ENCODE data around the gene ALDH3B1. TPM values are rescaled to one million over a fixed set of nuclear protein-coding genes. Genes with fewer than 3 reads are reported as not detected.
A peak's percentile ranks its signal among the peaks of the same experiment; 100 is the strongest.

Gene ALDH3B1
- total RNA-seq, 1 experiment from 2014 or later, result 0.35 TPM

- Histone ChIP-seq H3K27me3 (ENCODE audit: control insufficient read depth, insufficient read depth, low read length) (peaks cover 4% of the 10 kb centered on the region; the same call in 1 of the 2 replicates), H3K4me3 (ENCODE audit: insufficient read depth, low read depth, low read length) (peak overlapping the region; percentile 69; the same call in 1 of the 2 replicates), H3K36me3 (replicated peaks; ENCODE audit: control insufficient read depth, insufficient read depth, low read length) (no peaks in the 10 kb centered on the region)
- DNase-seq, result no peak
Measured at GRCh38 chr11:68004551-68005335, 5.4 kb upstream of the ALDH3B1 start.

- Histone ChIP-seq H3K4me3 (ENCODE audit: insufficient read depth, low read depth, low read length) (no peak overlapping the region), H3K36me3 (replicated peaks; ENCODE audit: control insufficient read depth, insufficient read depth, low read length) (no peaks in the 10 kb centered on the region), H3K27me3 (ENCODE audit: control insufficient read depth, insufficient read depth, low read length) (peaks cover 4% of the 10 kb centered on the region; the same call in 1 of the 2 replicates)
- DNase-seq, result no peak
Measured at GRCh38 chr11:68006606-68007166, 3.4 kb upstream of the ALDH3B1 start.

- Histone ChIP-seq H3K27me3 (ENCODE audit: control insufficient read depth, insufficient read depth, low read length) (peaks cover 4% of the 10 kb centered on the region; the same call in 1 of the 2 replicates), H3K36me3 (replicated peaks; ENCODE audit: control insufficient read depth, insufficient read depth, low read length) (no peaks in the 10 kb centered on the region), H3K4me3 (ENCODE audit: insufficient read depth, low read depth, low read length) (no peak overlapping the region)
- DNase-seq, result no peak
Measured at GRCh38 chr11:68007498-68008380, 2.4 kb upstream of the ALDH3B1 start.

DNA sequence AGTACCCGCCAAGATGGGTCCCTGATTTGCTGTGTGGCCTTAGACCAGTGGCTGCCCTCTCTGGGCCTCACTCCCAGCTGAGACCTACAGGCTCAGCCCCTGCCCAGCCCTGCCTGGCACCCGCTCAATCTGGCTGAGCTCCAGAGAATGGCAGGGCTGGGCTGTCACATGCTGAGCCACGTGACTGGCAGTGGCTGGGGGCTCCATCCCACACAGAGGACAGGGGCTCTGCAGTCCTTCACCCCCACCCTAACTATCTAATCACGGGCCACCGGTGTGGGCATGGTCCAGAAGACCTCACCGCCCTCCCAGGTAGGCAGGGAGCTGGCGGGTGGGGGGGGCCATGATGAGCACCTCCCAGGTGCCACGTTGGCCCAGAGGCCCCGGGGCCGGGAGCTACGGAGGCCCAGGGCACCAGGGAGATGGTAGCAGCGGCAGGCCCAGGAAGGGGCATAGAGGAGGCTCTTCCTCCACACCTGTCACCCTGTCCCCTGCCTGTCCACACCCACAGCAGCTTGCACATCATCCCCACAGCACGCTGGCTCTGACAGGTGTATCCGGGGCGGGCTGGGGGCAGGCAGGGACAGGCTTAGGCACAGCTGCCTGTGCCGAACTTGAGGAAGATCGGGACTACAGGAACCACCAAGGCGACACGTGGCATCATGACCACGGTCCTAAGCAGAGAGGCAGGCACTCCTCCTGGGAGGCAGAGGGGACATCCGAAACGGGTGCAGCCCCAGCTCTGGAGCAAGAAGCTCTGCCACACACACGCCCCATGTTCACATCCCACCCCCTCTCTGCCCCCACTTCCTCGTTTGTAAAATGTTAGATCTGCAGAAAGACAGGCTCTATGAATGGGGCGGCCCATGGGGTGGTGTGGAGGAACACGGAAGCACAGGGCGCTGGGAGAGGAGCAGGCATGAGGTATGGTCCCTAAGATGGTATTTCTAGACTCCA lies 1.5 kb upstream of the ALDH3B1 start:
- Histone ChIP-seq H3K27me3 (ENCODE audit: control insufficient read depth, insufficient read depth, low read length) (no peaks in the 10 kb centered on the region; the same call in 1 of the 2 replicates), H3K4me3 (ENCODE audit: insufficient read depth, low read depth, low read length) (no peak overlapping the region), H3K36me3 (replicated peaks; ENCODE audit: control insufficient read depth, insufficient read depth, low read length) (no peaks in the 10 kb centered on the region)
- no peak for DNase-seq

DNA sequence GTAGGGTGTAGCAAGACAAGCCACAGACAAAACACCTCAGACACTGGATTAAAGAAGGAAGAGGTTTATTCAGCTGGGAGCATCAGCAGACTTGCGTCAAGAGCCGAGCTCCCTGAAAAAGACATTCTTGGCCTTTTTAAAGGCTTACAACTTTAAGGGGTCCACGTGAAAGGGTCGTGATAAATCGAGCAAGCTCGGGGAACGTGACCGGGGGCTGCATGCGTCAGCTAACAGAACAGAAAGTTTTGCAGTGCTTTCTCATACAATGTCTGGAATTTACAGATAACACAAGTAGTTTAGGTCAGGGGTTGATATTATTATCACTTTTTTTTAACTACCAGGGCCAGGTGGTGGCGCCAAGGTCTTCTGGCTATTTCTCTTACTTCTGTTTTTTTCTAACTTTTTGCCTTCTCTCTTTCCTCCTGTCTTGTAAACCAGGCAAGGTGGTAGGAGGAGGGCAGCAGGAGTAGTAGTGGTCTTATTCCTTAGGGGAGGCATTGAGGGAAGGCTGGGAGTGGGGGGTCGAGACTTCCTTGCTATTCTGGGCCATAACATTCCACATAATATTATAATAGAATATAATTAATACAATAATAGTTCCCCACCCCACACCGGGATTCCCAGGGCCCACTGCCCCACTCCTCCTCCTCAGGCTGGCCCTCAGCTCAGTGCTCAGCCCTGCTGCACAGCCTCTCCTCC lies 587 bp upstream of the ALDH3B1 start:
- no peak overlapping the region for H3K4me3 ChIP-seq (ENCODE audit: insufficient read depth, low read depth, low read length)
- no peaks in the 10 kb centered on the region for H3K36me3 ChIP-seq (replicated peaks; ENCODE audit: control insufficient read depth, insufficient read depth, low read length)
- no peaks in the 10 kb centered on the region; the same call in 1 of the 2 replicates for H3K27me3 ChIP-seq (ENCODE audit: control insufficient read depth, insufficient read depth, low read length)
- DNase-seq, result no peak

DNA sequence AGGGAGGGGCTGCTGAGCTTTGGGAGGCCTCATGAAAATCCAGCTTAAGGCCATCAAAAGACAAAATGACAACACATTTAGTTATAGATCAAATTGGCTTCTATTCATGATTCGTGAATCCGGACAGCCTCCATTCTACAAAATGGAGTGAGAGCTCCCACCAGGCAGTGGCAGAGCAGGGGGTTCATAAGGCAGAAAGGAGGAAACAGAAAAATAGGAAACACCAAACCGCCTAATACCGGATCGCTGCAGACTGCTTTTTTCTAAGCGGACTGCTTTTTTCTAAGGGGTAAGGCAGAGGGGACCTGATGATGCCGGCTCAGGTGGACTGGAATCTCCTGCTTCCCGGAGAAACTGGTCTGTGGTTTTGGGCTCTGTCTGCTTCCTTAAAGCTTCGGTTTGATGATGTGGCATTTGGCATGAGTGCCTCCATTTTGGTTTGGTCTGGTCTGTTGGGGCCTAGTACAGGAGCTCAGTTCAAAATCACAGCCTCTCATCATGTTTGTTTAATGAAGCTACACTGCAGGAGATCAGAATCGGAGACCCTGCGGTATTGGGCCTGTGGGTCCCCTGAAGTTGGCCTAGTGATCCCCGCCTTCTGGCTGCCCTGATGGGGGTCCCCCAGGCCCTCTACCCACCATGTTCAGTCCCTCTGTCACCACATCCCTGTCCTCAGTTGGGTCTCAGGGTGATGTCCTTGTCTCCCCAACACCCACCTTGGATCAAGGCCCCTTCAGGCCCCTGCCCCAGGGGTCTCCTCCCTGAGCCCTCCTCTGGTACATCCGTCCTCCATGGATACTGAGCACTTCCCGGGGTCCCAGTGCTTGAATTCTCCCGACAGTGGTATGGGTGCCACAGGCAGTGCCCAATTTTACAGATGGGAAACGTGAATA lies 1.2 kb downstream of the ALDH3B1 start:
- DNase-seq, result no peak
- H3K27me3 ChIP-seq (ENCODE audit: control insufficient read depth, insufficient read depth, low read length), result no peaks in the 10 kb centered on the region
- no peaks in the 10 kb centered on the region for H3K36me3 ChIP-seq (replicated peaks; ENCODE audit: control insufficient read depth, insufficient read depth, low read length)
- H3K4me3 ChIP-seq (ENCODE audit: insufficient read depth, low read depth, low read length), result no peak overlapping the region

GRCh38 chr11:68012044-68012842 lies 2.1 kb downstream of the ALDH3B1 start:
- no peak for DNase-seq
- H3K27me3 ChIP-seq (ENCODE audit: control insufficient read depth, insufficient read depth, low read length), result no peaks in the 10 kb centered on the region
- no peak overlapping the region for H3K4me3 ChIP-seq (ENCODE audit: insufficient read depth, low read depth, low read length)
- H3K36me3 ChIP-seq (replicated peaks; ENCODE audit: control insufficient read depth, insufficient read depth, low read length), result no peaks in the 10 kb centered on the region

- no peak for DNase-seq
- Histone ChIP-seq H3K36me3 (replicated peaks; ENCODE audit: control insufficient read depth, insufficient read depth, low read length) (no peaks in the 10 kb centered on the region), H3K27me3 (ENCODE audit: control insufficient read depth, insufficient read depth, low read length) (no peaks in the 10 kb centered on the region), H3K4me3 (ENCODE audit: insufficient read depth, low read depth, low read length) (no peak overlapping the region)
Measured at GRCh38 chr11:68012843-68013610, 2.9 kb downstream of the ALDH3B1 start.

DNA sequence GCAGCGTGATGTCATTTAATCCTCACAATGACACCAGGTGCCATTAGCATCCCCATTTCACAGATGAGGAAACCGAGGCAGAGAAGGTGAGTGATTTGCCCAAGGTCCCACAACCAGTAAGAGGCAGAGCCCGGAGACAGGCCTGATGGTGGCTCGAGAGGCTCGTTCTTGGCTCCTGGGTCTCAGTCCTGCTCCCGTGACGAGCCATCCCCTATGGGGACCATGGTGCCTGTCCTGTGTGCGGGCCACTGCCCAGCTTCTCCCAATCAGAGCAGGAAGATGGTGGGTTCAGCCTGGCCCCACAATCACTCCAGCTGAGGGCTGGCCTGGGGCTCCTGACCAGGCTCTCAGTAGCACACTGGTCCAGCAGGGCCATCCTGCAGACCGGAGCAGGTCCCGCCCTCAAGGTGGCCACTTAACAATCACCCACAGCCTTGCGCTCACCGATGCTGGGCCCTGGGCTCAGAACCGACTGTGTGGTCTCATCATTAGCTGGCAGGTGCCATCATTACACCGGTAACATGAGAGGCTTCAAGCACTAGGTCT lies 3.6 kb downstream of the ALDH3B1 start:
- no peaks in the 10 kb centered on the region for H3K27me3 ChIP-seq (ENCODE audit: control insufficient read depth, insufficient read depth, low read length)
- no peak overlapping the region for H3K4me3 ChIP-seq (ENCODE audit: insufficient read depth, low read depth, low read length)
- H3K36me3 ChIP-seq (replicated peaks; ENCODE audit: control insufficient read depth, insufficient read depth, low read length), result no peaks in the 10 kb centered on the region
- DNase-seq, result no peak

DNA sequence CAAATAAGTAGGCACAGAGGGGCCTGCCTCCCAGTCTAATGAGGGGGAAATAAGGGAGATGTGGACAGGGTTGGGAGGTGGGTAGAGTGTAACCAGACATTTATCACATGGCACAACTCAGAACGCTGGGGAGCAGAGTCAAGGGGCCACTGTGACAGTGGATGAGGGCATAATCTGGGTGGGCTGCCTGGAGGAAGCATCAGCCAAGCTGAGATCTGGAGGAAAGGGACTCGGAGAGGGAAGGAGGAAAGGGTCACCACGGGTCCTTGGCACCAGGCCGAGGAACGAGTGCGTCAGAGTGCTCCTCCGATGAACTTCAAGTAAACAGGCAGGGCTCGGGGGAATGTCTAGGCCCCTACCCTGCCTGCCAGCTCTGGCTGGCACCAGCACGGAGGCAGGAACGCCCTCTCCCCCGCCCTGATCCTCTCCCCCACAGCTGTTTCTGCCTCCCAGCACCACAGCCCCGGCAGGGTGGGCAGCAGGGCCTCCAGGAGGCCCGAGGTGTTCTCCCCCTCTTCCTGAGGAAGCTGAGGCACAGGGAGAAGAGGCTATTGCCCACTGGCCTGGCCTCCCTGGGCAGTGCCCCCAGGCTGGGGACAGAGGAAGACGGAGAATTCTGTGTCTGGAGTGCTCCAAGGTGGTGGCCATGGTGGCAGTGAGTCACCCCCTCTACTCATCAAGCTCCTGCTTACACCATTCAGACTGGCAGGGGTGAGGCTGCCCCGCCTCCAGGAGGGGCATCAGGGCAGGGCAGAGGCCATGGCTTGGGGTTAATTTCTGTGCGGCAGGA lies 4.2 kb downstream of the ALDH3B1 start:
- Histone ChIP-seq H3K27me3 (ENCODE audit: control insufficient read depth, insufficient read depth, low read length) (no peaks in the 10 kb centered on the region), H3K36me3 (replicated peaks; ENCODE audit: control insufficient read depth, insufficient read depth, low read length) (no peaks in the 10 kb centered on the region), H3K4me3 (ENCODE audit: insufficient read depth, low read depth, low read length) (no peak overlapping the region)
- DNase-seq, result no peak

DNA sequence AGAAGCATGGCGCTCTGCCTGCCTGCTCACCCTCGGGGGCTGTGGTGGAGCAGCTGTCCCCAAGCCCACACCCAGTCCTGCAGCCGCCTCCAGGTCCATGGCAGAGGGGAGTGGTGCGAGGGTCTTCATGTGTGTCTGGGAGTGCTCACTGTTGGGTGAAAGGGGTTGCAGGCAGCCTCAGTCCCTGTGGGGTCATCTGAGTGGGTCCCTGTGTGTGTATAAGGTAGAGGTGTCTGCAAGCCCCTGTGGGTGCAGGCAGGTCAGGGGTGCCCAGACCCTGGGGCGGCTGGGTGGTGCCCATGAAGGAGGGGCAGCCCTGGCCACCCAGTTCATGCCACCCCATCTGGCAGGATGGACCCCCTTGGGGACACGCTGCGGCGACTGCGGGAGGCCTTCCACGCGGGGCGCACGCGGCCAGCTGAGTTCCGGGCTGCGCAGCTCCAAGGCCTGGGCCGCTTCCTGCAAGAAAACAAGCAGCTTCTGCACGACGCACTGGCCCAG lies 4.9 kb downstream of the ALDH3B1 start:
- no peaks in the 10 kb centered on the region for H3K27me3 ChIP-seq (ENCODE audit: control insufficient read depth, insufficient read depth, low read length)
- H3K36me3 ChIP-seq (replicated peaks; ENCODE audit: control insufficient read depth, insufficient read depth, low read length), result no peaks in the 10 kb centered on the region
- no peak for DNase-seq
- no peak overlapping the region for H3K4me3 ChIP-seq (ENCODE audit: insufficient read depth, low read depth, low read length)
